Upper lobe of left lung (tissue), 4 donors: ENCODE results near the gene ZNF609.

Experiments used
- EP300 ChIP-seq, 4 donors: sonication (generic); formaldehyde crosslinking; IDR thresholded peaks; one replicate each; pipeline ENCODE4 v1.5.1; 2017; ENCODE audit warnings: antibody characterized with exemption in 4 of 4, control low read depth in 2 of 4
- POLR2A ChIP-seq, 4 donors: fragments of 450-650 bp; IDR thresholded peaks; one replicate each; pipeline ENCODE4 v1.5.1; 2016 to 2017; ENCODE audit warnings: antibody characterized with exemption in 4 of 4, mild to moderate bottlenecking in 2 of 4
- POLR2AphosphoS5 ChIP-seq, 2 donors: sonication (generic); formaldehyde crosslinking; IDR thresholded peaks; one replicate each; pipeline ENCODE4 v1.5.1; 2017; ENCODE audit warnings: antibody characterized with exemption in 2 of 2
- TF ChIP-seq, protein P1 (sequence below), 6 experiments: fragments of 450-650 bp in 4 of 6; fragments of 200-600 bp in 2 of 6; sonication (generic) in 2 of 6; IDR thresholded peaks; one replicate each; pipeline ENCODE4 v1.5.1; 2016 to 2019; ENCODE audit warnings: antibody characterized with exemption in 6 of 6

DNA sequence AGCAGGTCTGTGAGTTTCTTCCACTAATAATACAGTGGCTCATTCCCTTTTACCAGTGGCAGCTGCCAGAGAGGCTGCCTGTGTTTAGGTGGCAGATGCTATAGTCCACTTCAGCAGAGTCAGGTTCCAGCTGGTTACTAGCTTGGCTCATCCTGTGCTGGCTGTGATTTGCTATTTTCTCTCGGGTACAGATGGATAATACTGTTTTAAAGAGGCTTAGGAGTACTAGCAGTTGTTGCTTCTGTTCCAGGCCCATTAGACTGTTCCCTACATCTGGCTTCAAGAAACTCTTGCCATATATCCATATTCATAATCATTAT is 41.0 kb downstream of the ZNF609 start:
- TF ChIP-seq, protein P1, sequence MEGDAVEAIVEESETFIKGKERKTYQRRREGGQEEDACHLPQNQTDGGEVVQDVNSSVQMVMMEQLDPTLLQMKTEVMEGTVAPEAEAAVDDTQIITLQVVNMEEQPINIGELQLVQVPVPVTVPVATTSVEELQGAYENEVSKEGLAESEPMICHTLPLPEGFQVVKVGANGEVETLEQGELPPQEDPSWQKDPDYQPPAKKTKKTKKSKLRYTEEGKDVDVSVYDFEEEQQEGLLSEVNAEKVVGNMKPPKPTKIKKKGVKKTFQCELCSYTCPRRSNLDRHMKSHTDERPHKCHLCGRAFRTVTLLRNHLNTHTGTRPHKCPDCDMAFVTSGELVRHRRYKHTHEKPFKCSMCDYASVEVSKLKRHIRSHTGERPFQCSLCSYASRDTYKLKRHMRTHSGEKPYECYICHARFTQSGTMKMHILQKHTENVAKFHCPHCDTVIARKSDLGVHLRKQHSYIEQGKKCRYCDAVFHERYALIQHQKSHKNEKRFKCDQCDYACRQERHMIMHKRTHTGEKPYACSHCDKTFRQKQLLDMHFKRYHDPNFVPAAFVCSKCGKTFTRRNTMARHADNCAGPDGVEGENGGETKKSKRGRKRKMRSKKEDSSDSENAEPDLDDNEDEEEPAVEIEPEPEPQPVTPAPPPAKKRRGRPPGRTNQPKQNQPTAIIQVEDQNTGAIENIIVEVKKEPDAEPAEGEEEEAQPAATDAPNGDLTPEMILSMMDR (IDR thresholded peaks at IDR 0.05) = no peak
- TF ChIP-seq POLR2AphosphoS5 (IDR thresholded peaks at IDR 0.05) (no peak), POLR2A (IDR thresholded peaks at IDR 0.05) (no peak), EP300 (IDR thresholded peaks at IDR 0.05) (no peak)
